ENCODE data around the gene ARMC12. TPM values are rescaled to one million over a fixed set of nuclear protein-coding genes. Genes with fewer than 3 reads are reported as not detected.

The ARMC12 gene
- total and polyA plus RNA-seq, 4 donors, result 0.20 to 1.1 (median 0.76) TPM

- Histone ChIP-seq H3K4me1 (ENCODE audit: control insufficient read depth in 5 of 5, insufficient read depth in 5 of 5, low read length in 5 of 5) (no peaks in the 10 kb centered on the region), H3K9ac (ENCODE audit: insufficient read depth in 1 of 2, low read length in 2 of 2) (no peak overlapping the region), H3K36me3 (ENCODE audit: control insufficient read depth in 4 of 4, insufficient read depth in 4 of 4, low read length in 4 of 4) (no peaks in the 10 kb centered on the region), H3K4me3 (no peak overlapping the region), H3K27ac (ENCODE audit: low read depth in 1 of 2, low read length in 1 of 2) (no peak overlapping the region), H3K27me3 (ENCODE audit: control insufficient read depth in 3 of 3, insufficient read depth in 3 of 3, low read length in 2 of 3) (no peaks in the 10 kb centered on the region), H3K9me3 (ENCODE audit: control insufficient read depth in 4 of 4, insufficient read depth in 3 of 4, low read length in 3 of 4) (peaks cover 0 to 4% (median 2%) of the 10 kb centered on the region in 4 donors)
- 90 to 97% methylated on average over 3 of the region's 3 CpGs for WGBS, 2 donors
- ATAC-seq (ENCODE audit: insufficient read depth, low FRiP score) (no peak), DNase-seq (no peak)
- TF ChIP-seq CTCF (IDR thresholded peaks at IDR 0.05; ENCODE audit: control extremely low read depth, extremely low read depth), result no peak
Observed at GRCh38 chr6:35746516-35746915, 9.7 kb downstream of the ARMC12 start.

GRCh38 chr6:35747877-35748276 lies 11.0 kb downstream of the ARMC12 start:
- H3K36me3 ChIP-seq (ENCODE audit: control insufficient read depth in 4 of 4, insufficient read depth in 4 of 4, low read length in 4 of 4), result no peaks in the 10 kb centered on the region
- no peak overlapping the region for H3K9ac ChIP-seq (ENCODE audit: insufficient read depth in 1 of 2, low read length in 2 of 2)
- WGBS, 2 donors, result 100% methylated on average over 1 of the region's 1 CpG
- H3K4me3 ChIP-seq, result no peak overlapping the region
- no peak for TF ChIP-seq CTCF (IDR thresholded peaks at IDR 0.05; ENCODE audit: control extremely low read depth, extremely low read depth)
- H3K27ac ChIP-seq (ENCODE audit: low read depth in 1 of 2, low read length in 1 of 2), result no peak overlapping the region
- H3K9me3 ChIP-seq (ENCODE audit: control insufficient read depth in 4 of 4, insufficient read depth in 3 of 4, low read length in 3 of 4), result peaks cover 0 to 4% (median 2%) of the 10 kb centered on the region in 4 donors
- ATAC-seq (ENCODE audit: insufficient read depth, low FRiP score) (no peak), DNase-seq (no peak)
- H3K27me3 ChIP-seq (ENCODE audit: control insufficient read depth in 3 of 3, insufficient read depth in 3 of 3, low read length in 2 of 3), result peaks cover 0 to 4% (median 0%) of the 10 kb centered on the region in 3 donors
- no peaks in the 10 kb centered on the region for H3K4me1 ChIP-seq (ENCODE audit: control insufficient read depth in 5 of 5, insufficient read depth in 5 of 5, low read length in 5 of 5)

- TF ChIP-seq CTCF (IDR thresholded peaks at IDR 0.05; ENCODE audit: control extremely low read depth, extremely low read depth), result no peak
Observed at GRCh38 chr6:35750557-35750956, 13.7 kb downstream of the ARMC12 start.

GRCh38 chr6:35751594-35751993 lies 14.8 kb downstream of the ARMC12 start:
- WGBS, 2 donors, result 79 to 87% methylated on average over 4 of the region's 4 CpGs
- ATAC-seq (ENCODE audit: insufficient read depth, low FRiP score), result no peak
- no peak for TF ChIP-seq CTCF (IDR thresholded peaks at IDR 0.05; ENCODE audit: control extremely low read depth, extremely low read depth)
- Histone ChIP-seq H3K4me1 (ENCODE audit: control insufficient read depth in 5 of 5, insufficient read depth in 5 of 5, low read length in 5 of 5) (peaks cover 0 to 5% (median 0%) of the 10 kb centered on the region in 5 donors), H3K27me3 (ENCODE audit: control insufficient read depth in 3 of 3, insufficient read depth in 3 of 3, low read length in 2 of 3) (peaks cover 0 to 4% (median 0%) of the 10 kb centered on the region in 3 donors), H3K36me3 (ENCODE audit: control insufficient read depth in 4 of 4, insufficient read depth in 4 of 4, low read length in 4 of 4) (no peaks in the 10 kb centered on the region), H3K9ac (ENCODE audit: insufficient read depth in 1 of 2, low read length in 2 of 2) (no peak overlapping the region), H3K27ac (ENCODE audit: low read depth in 1 of 2, low read length in 1 of 2) (no peak overlapping the region), H3K9me3 (ENCODE audit: control insufficient read depth in 4 of 4, insufficient read depth in 3 of 4, low read length in 3 of 4) (peaks cover 0 to 4% (median 2%) of the 10 kb centered on the region in 4 donors), H3K4me3 (no peak overlapping the region)
- DNase-seq, result no peak

More at GRCh38 chr6:35750557-35750956, 13.7 kb downstream of the ARMC12 start:
- peaks cover 0 to 4% (median 0%) of the 10 kb centered on the region in 3 donors for H3K27me3 ChIP-seq (ENCODE audit: control insufficient read depth in 3 of 3, insufficient read depth in 3 of 3, low read length in 2 of 3)
- no peak overlapping the region for H3K9ac ChIP-seq (ENCODE audit: insufficient read depth in 1 of 2, low read length in 2 of 2)
- H3K36me3 ChIP-seq (ENCODE audit: control insufficient read depth in 4 of 4, insufficient read depth in 4 of 4, low read length in 4 of 4), result no peaks in the 10 kb centered on the region
- ATAC-seq (ENCODE audit: insufficient read depth, low FRiP score), result no peak
- H3K27ac ChIP-seq (ENCODE audit: low read depth in 1 of 2, low read length in 1 of 2), result no peak overlapping the region
- peaks cover 0 to 5% (median 0%) of the 10 kb centered on the region in 5 donors for H3K4me1 ChIP-seq (ENCODE audit: control insufficient read depth in 5 of 5, insufficient read depth in 5 of 5, low read length in 5 of 5)
- peaks cover 0 to 4% (median 2%) of the 10 kb centered on the region in 4 donors for H3K9me3 ChIP-seq (ENCODE audit: control insufficient read depth in 4 of 4, insufficient read depth in 3 of 4, low read length in 3 of 4)
- DNase-seq, result no peak
- 93 to 95% methylated on average over 7 of the region's 7 CpGs for WGBS, 2 donors
- H3K4me3 ChIP-seq, result no peak overlapping the region
